ENCODE data around the gene KCNH4.

The KCNH4 gene

GRCh38 chr17:42182927-42183734 is 2.2 kb upstream of the KCNH4 start (continued):
- TF ChIP-seq PRDM1 (tag by site-specific recombination; IDR thresholded peaks at IDR 0.05) (peak; percentile 7; the same call in 1 of the 2 replicates), ZNF391 (tag by site-specific recombination; IDR thresholded peaks at IDR 0.05; ENCODE audit: borderline replicate concordance, low read depth) (peak; percentile 34; the same call in 1 of the 2 replicates), ZFP69B (tag by site-specific recombination; IDR thresholded peaks at IDR 0.05) (0 out of 2 replicates have a peak, but pooled peaks have one; percentile 49), ZNF335 (tag by site-specific recombination; conservative IDR thresholded peaks at IDR 0.05) (peak; percentile 89), SCRT2 (tag by site-specific recombination; IDR thresholded peaks at IDR 0.05) (peak; percentile 95), RBAK (tag by site-specific recombination; IDR thresholded peaks at IDR 0.05) (0 out of 2 replicates have a peak, but pooled peaks have one; percentile 72), FEZF1 (tag by site-specific recombination; IDR thresholded peaks at IDR 0.05) (peak; percentile 65), ZNF600 (tag by site-specific recombination; IDR thresholded peaks at IDR 0.05) (peak; percentile 97), ATF2 (tag by site-specific recombination; IDR thresholded peaks at IDR 0.05; ENCODE audit: low read depth) (peak; percentile 62; the same call in 1 of the 2 replicates), ZEB2 (tag by site-specific recombination; IDR thresholded peaks at IDR 0.05) (peak; percentile 73), ZNF2 (tag by site-specific recombination; IDR thresholded peaks at IDR 0.05) (peak; percentile 79), REST (tag by site-specific recombination; IDR thresholded peaks at IDR 0.05) (0 out of 2 replicates have a peak, but pooled peaks have one; percentile 9), ZNF76 (tag by site-specific recombination; IDR thresholded peaks at IDR 0.05; ENCODE audit: borderline replicate concordance, low read depth) (peak; percentile 61; the same call in 1 of the 2 replicates), ZNF366 (tag by site-specific recombination; conservative IDR thresholded peaks at IDR 0.05) (peak; percentile 99), ZBTB17 (tag by site-specific recombination; IDR thresholded peaks at IDR 0.05) (peak; percentile 90), ZNF639 (tag by site-specific recombination; IDR thresholded peaks at IDR 0.05) (peak; percentile 78; the same call in 1 of the 2 replicates), PRDM10 (tag by site-specific recombination; IDR thresholded peaks at IDR 0.05) (peak; percentile 92), ZNF146 (tag by site-specific recombination; IDR thresholded peaks at IDR 0.05) (no peak), IKZF3 (tag by site-specific recombination; IDR thresholded peaks at IDR 0.05) (no peak), PATZ1 (tag by site-specific recombination; IDR thresholded peaks at IDR 0.05) (peak; percentile 86), ZNF362 (tag by site-specific recombination; IDR thresholded peaks at IDR 0.05) (0 out of 2 replicates have a peak, but pooled peaks have one; percentile 33), KLF9 (tag by site-specific recombination; IDR thresholded peaks at IDR 0.05; ENCODE audit: low read depth) (peak; percentile 32; the same call in 1 of the 2 replicates), ZNF629 (tag by site-specific recombination; IDR thresholded peaks at IDR 0.05) (peak; percentile 85), KLF17 (tag by site-specific recombination; IDR thresholded peaks at IDR 0.05) (peak; percentile 97)
